H1 (cell line): ENCODE data around the gene FAM174A.

Experiments used
- PHF8 ChIP-seq: fragments of 200-600 bp; sonication (generic); conservative IDR thresholded peaks from 2 replicates; pipeline ENCODE4 v1.7.1; 2012; ENCODE audit warnings: low read depth, mild to moderate bottlenecking, inconsistent platforms, low read length, moderate library complexity
- POLR2A ChIP-seq, 2 experiments: IDR thresholded peaks; 1 replicate in 1 of 2; 2 replicates in 1 of 2; pipeline ENCODE4 v1.6.1; 2011; ENCODE audit warnings: low read depth in 2 of 2, low read length in 2 of 2, mild to moderate bottlenecking in 2 of 2; ENCODE audit errors: control extremely low read depth in 1 of 2
- SIX5 ChIP-seq: IDR thresholded peaks from 2 replicates; pipeline ENCODE4 v1.6.1; 2011; ENCODE audit warnings: mild to moderate bottlenecking, low read depth, low read length
- TF ChIP-seq, protein P1 (sequence below): IDR thresholded peaks from 2 replicates; pipeline ENCODE4 v1.6.1; 2011; ENCODE audit warnings: low read length, improper control_type of control experiment

GRCh38 chr5:100493996-100494395 lies 41.2 kb upstream of the FAM174A start:
- TF ChIP-seq PHF8 (no peak), SIX5 (no peak), POLR2A (IDR thresholded peaks at IDR 0.05; ENCODE audit: control extremely low read depth in 1 of 2, low read depth in 2 of 2, low read length in 2 of 2) (no peak)
- TF ChIP-seq, protein P1, sequence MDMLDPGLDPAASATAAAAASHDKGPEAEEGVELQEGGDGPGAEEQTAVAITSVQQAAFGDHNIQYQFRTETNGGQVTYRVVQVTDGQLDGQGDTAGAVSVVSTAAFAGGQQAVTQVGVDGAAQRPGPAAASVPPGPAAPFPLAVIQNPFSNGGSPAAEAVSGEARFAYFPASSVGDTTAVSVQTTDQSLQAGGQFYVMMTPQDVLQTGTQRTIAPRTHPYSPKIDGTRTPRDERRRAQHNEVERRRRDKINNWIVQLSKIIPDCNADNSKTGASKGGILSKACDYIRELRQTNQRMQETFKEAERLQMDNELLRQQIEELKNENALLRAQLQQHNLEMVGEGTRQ, result no peak
